GM13977 (cell line): Measurements from ENCODE around the gene CFAP52.

ENCODE experiments used
- DNase-seq: peaks from one replicate; pipeline ENCODE4 v3.0.0; 2012; ENCODE audit warnings: low spot score
- in situ Hi-C: fragments of 300-500 bp; cut with MboI; formaldehyde crosslinking; loops from one replicate; pipeline ENCODE4 v1.12.0; 2022; ENCODE audit warnings: low sequenced_read_pairs, low pct_unique_long_range_greater_than_20kb, mixed read lengths, inconsistent platforms; ENCODE audit not compliant: unreplicated experiment
- TF ChIP-seq, protein P1 (sequence below): IDR thresholded peaks from 2 replicates; pipeline ENCODE4 v1.5.1; 2012; ENCODE audit warnings: mild to moderate bottlenecking, control low read depth; ENCODE audit not compliant: insufficient read depth; ENCODE audit errors: extremely low read depth, missing control alignments

Gene CFAP52

DNA sequence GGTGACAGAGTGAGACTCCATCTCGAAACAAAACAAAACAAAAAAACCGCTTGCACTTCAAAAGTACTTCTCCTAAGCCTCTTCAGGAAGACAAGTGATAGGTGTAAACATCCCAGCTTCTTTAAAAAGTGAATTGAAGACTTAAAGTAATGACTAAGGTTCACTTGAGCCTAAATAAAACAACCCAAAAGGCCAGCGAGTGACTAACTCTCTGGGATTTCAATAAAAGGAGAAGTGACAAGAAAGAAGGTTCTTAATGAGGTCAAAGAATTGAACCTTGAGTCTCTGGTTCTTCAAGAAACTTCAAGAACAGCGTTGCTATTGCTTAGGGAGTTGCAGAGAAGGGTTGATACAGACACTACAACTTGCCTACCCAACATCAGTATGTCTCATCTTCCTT, 43.0 kb upstream of the CFAP52 start:
- no peak for DNase-seq
- TF ChIP-seq, protein P1, sequence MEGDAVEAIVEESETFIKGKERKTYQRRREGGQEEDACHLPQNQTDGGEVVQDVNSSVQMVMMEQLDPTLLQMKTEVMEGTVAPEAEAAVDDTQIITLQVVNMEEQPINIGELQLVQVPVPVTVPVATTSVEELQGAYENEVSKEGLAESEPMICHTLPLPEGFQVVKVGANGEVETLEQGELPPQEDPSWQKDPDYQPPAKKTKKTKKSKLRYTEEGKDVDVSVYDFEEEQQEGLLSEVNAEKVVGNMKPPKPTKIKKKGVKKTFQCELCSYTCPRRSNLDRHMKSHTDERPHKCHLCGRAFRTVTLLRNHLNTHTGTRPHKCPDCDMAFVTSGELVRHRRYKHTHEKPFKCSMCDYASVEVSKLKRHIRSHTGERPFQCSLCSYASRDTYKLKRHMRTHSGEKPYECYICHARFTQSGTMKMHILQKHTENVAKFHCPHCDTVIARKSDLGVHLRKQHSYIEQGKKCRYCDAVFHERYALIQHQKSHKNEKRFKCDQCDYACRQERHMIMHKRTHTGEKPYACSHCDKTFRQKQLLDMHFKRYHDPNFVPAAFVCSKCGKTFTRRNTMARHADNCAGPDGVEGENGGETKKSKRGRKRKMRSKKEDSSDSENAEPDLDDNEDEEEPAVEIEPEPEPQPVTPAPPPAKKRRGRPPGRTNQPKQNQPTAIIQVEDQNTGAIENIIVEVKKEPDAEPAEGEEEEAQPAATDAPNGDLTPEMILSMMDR, result no peak
- in situ Hi-C loops, result loop anchor here (25.0 kb wide), 1 partner anchor 546 kb away; no protein-coding TSS in a partner anchor

DNA sequence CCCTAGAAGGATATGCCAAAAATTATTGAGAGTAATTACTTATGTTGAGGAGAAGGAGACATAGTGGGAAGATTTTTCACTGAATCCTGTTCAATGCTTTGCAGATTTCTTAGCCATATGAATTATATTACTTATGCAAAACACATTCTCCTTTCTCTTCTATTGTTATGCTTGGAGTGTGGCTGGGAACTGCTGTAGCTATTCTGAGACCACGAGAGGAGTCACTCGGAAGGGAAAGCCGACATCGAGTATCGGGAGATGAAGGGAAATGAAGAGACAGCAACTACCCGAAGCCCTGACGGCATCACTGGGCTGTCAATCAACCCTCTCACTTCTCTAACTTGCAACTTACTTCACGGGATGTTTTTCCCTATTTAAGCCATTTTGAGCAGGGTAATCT, 40.4 kb upstream of the CFAP52 start:
- TF ChIP-seq, protein P1, result no peak

DNA sequence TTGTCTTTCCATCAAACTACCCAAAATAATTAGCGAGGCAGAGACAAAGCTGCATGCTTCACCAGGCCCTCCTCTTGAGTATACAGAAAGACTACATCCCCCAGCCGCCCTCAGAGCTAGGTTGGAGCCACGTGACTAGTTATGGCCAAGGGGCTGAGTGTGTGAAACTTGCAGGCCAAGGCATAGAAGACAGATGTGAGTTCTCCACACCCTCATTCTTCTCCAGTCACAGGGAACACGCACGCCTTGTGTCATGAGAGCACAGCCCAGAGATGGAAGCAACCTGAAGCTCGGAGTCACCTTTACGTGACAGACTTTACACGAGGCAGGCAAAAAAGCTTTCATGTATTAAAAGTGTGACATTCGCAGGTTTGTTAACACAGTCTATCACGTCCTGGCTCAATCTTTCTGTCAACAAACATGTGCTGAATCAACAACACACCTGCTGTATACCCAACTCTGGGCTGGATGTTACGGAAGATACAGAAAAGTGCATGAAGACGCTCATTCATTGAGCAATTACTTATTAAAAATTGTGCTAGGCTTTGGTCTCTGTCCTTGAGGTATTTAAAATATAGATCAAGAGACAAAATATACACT, 39.2 kb upstream of the CFAP52 start:
- no peak for DNase-seq
- in situ Hi-C loops, result loop anchor here (25.0 kb wide), 1 partner anchor 550 kb away; no protein-coding TSS in a partner anchor
- TF ChIP-seq, protein P1, result no peak

More for the DNA sequence above, 40.4 kb upstream of the CFAP52 start:
- in situ Hi-C loops, result loop anchor here (25.0 kb wide), 1 partner anchor 549 kb away; no protein-coding TSS in a partner anchor
- DNase-seq, result no peak

DNA sequence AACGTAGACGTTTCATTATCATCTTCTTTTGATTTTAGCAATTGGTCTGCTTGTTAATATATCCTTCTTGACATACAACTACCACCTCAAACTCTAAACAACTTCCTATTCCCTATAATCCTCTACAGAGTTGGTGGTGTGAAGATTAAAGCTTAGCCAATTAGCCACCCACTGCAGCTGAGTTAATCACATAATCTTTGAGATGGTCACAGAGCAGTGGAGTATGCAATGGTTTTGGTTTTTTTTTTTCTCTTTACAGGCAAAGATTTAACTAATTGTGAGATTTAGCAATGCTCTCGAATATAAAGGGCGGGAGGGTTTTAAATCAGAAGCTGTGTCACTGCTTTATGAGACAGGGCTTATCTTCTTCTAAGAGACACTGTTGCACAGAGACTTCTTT, 37.8 kb upstream of the CFAP52 start:
- TF ChIP-seq, protein P1, result no peak
- DNase-seq, result no peak
- in situ Hi-C loops, result loop anchor here (25.0 kb wide), 1 partner anchor 551 kb away; no protein-coding TSS in a partner anchor

DNA sequence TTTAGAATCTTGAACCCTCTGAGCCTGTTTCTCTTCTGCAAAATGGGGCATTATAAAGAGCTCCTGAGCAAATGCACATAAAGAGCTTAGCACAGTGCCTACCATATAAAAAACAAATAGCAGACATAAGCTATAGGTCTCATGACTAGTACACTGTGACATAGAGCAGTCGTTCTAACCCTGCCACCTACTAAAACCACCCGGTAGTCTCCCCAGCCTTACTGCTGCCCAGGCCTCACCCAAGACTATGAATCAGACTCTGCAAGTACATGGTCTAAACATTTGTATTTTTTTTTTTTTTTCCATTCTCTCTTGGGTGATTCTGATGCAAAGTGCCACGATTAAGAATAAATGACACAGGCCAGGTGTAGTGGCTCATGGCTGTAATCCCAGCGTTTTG, 34.7 kb upstream of the CFAP52 start:
- no peak for DNase-seq
- TF ChIP-seq, protein P1, result no peak
- in situ Hi-C loops, result loop anchor here (25.0 kb wide), 1 partner anchor 554 kb away; no protein-coding TSS in a partner anchor

DNA sequence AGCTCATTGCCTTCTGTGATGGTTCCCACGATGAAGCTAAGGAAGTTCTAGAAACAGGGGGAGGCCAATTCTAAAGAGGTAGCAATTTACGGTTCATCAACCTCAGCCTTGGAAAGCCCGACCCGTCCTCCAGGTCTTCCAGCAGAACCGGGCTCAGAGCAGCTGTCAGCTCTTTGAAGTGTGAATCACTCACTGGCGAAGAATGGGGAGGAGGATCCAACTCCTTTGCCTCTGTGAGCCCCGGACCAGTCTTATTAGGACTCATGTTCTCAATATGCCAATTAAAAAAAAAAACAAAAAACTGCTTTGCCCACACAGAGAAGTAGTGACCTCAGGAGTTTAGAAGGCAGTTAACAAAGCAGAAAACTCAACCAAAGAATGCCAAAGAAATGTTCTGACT, 32.2 kb upstream of the CFAP52 start:
- in situ Hi-C loops, result loop anchor here (25.0 kb wide), 1 partner anchor 557 kb away; no protein-coding TSS in a partner anchor
- TF ChIP-seq, protein P1, result no peak
- DNase-seq, result no peak
